KBM-7 (cell line): Measurements from ENCODE around the gene FAM110A.
"Not testable (repeated sequence)": the region's sequence is repeated elsewhere in the genome, so short reads cannot be mapped to it uniquely, and the experiment has no call there.

Source experiments
- DNase-seq: peaks from one replicate; pipeline ENCODE4 v3.0.0-alpha.2; 2015
- in situ Hi-C: fragments of 300-500 bp; cut with MboI; formaldehyde crosslinking; loops from 2 replicates; pipeline ENCODE4 v1.14.3; 2020; ENCODE audit warnings: low sequenced_read_pairs, low pct_unique_long_range_greater_than_20kb, mixed read lengths

The FAM110A gene

GRCh38 chr20:821731-822065 is 11.8 kb upstream of the FAM110A start:
- DNase-seq = no peak
- in situ Hi-C loops = no loop called here

- no peak for DNase-seq
- in situ Hi-C loops = no loop called here
These were observed 10.6 kb upstream of the FAM110A start for GRCh38 chr20:822651-823573.

GRCh38 chr20:823574-823902 is 10.0 kb upstream of the FAM110A start:
- no peak for DNase-seq
- in situ Hi-C loops = no loop called here

GRCh38 chr20:824490-824889 is 9.0 kb upstream of the FAM110A start:
- in situ Hi-C loops = no loop called here
- DNase-seq = no peak

- no peak for DNase-seq
- in situ Hi-C loops = no loop called here
These were observed 8.6 kb upstream of the FAM110A start for GRCh38 chr20:824916-825315.

GRCh38 chr20:825710-826421 is 7.6 kb upstream of the FAM110A start:
- DNase-seq = no peak
- in situ Hi-C loops = no loop called here

GRCh38 chr20:826695-827323 is 6.7 kb upstream of the FAM110A start:
- no peak for DNase-seq
- in situ Hi-C loops = no loop called here

GRCh38 chr20:827981-828380 is 5.5 kb upstream of the FAM110A start:
- in situ Hi-C loops, DNase-seq: not testable (repeated sequence)

GRCh38 chr20:828987-829386 is 4.5 kb upstream of the FAM110A start:
- in situ Hi-C loops = no loop called here
- DNase-seq = no peak

- in situ Hi-C loops = no loop called here
- DNase-seq = no peak
These were observed 4.0 kb upstream of the FAM110A start for GRCh38 chr20:829551-829950.

GRCh38 chr20:830011-830521 is 3.4 kb upstream of the FAM110A start:
- DNase-seq = no peak
- in situ Hi-C loops = no loop called here

- DNase-seq = no peak
- in situ Hi-C loops = no loop called here
These were observed 2.3 kb upstream of the FAM110A start for GRCh38 chr20:831251-831650.

GRCh38 chr20:831956-832355 is 1.6 kb upstream of the FAM110A start:
- DNase-seq = no peak
- in situ Hi-C loops = no loop called here

- DNase-seq = no peak
- in situ Hi-C loops = no loop called here
These were observed 430 bp upstream of the FAM110A start for GRCh38 chr20:833121-833449.

- in situ Hi-C loops = no loop called here
- no peak for DNase-seq
These were observed 734 bp downstream of the FAM110A start for GRCh38 chr20:834151-834746.

GRCh38 chr20:835608-836045 is 2.1 kb downstream of the FAM110A start:
- in situ Hi-C loops = no loop called here
- DNase-seq = no peak

- in situ Hi-C loops = no loop called here
- DNase-seq = no peak
These were observed 2.7 kb downstream of the FAM110A start for GRCh38 chr20:836190-836589.

GRCh38 chr20:839015-839414 is 5.5 kb downstream of the FAM110A start:
- in situ Hi-C loops = no loop called here
- DNase-seq = no peak

- in situ Hi-C loops = no loop called here
- no peak for DNase-seq
These were observed 6.1 kb downstream of the FAM110A start for GRCh38 chr20:839626-840025.

- no peak for DNase-seq
- in situ Hi-C loops = no loop called here
These were observed 7.0 kb downstream of the FAM110A start for GRCh38 chr20:840503-840857.
